Measurements from ENCODE around the gene KIZ.
A peak's percentile ranks its signal among the peaks of the same experiment; 100 is the strongest.

Gene KIZ

DNA sequence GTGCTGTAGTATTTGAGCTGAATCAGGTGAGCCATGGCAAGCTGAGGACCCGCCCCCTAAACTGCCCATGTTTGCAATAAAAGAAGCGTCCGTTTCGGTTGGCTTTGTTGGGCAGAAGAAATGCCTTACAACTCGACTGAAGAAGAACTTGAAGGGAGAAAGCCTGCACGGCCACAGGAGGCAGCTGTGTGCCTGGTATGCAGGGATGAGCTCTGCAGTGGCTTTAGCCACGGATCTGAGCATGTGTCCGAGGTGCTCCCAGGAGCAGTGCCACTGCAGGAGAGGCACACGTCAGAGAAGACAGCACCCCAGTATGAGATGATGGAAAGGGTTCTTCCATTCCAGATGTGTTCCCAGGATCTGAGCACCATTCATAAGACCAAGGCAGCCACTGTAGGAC lies 23.5 kb downstream of the KIZ start:
- no peak overlapping the region for H3K4me3 ChIP-seq (ENCODE audit: severe bottlenecking)
- no peaks in the 10 kb centered on the region for H3K36me3 ChIP-seq (ENCODE audit: low read depth)
- no peak overlapping the region for H3K27ac ChIP-seq (ENCODE audit: poor library complexity, severe bottlenecking)
- H3K4me1 ChIP-seq (ENCODE audit: insufficient read depth, poor library complexity, severe bottlenecking): peaks cover 5% of the 10 kb centered on the region
- DNase-seq (ENCODE audit: low spot score) (no peak), ATAC-seq (ENCODE audit: low read depth) (no peak)
- TF ChIP-seq, protein P1, sequence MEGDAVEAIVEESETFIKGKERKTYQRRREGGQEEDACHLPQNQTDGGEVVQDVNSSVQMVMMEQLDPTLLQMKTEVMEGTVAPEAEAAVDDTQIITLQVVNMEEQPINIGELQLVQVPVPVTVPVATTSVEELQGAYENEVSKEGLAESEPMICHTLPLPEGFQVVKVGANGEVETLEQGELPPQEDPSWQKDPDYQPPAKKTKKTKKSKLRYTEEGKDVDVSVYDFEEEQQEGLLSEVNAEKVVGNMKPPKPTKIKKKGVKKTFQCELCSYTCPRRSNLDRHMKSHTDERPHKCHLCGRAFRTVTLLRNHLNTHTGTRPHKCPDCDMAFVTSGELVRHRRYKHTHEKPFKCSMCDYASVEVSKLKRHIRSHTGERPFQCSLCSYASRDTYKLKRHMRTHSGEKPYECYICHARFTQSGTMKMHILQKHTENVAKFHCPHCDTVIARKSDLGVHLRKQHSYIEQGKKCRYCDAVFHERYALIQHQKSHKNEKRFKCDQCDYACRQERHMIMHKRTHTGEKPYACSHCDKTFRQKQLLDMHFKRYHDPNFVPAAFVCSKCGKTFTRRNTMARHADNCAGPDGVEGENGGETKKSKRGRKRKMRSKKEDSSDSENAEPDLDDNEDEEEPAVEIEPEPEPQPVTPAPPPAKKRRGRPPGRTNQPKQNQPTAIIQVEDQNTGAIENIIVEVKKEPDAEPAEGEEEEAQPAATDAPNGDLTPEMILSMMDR (IDR thresholded peaks at IDR 0.05; ENCODE audit: poor library complexity, severe bottlenecking): no peak
- no peaks in the 10 kb centered on the region for H3K9me3 ChIP-seq (ENCODE audit: severe bottlenecking)
- no peaks in the 10 kb centered on the region for H3K27me3 ChIP-seq (ENCODE audit: insufficient read depth, poor library complexity, severe bottlenecking)

DNA sequence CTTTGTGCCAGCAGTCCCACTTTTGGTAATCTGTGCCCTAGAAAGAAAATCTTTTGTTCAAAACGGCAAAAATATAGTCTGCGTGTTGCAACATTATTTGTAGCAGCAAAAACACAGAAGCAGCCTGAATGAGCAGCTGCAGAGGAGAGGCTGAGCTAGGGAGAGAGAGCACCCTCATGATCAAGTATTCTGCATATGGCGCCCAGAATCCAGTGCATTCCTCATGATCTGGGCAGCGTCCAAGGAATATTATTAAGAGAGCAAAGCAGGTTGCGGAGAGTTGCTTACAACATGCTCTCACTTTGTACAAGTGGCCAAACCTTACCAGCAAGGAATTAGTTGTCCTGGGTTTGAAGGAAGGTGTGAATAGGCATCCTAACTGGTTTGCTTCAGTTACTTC lies 25.9 kb downstream of the KIZ start:
- H3K36me3 ChIP-seq (ENCODE audit: low read depth): no peaks in the 10 kb centered on the region
- TF ChIP-seq, protein P1 (IDR thresholded peaks at IDR 0.05; ENCODE audit: poor library complexity, severe bottlenecking): no peak
- peaks cover 13% of the 10 kb centered on the region for H3K4me1 ChIP-seq (ENCODE audit: insufficient read depth, poor library complexity, severe bottlenecking)
- ATAC-seq (ENCODE audit: low read depth) (no peak), DNase-seq (ENCODE audit: low spot score) (no peak)
- H3K9me3 ChIP-seq (ENCODE audit: severe bottlenecking): no peaks in the 10 kb centered on the region
- no peak overlapping the region for H3K27ac ChIP-seq (ENCODE audit: poor library complexity, severe bottlenecking)
- no peaks in the 10 kb centered on the region for H3K27me3 ChIP-seq (ENCODE audit: insufficient read depth, poor library complexity, severe bottlenecking)
- no peak overlapping the region for H3K4me3 ChIP-seq (ENCODE audit: severe bottlenecking)

DNA sequence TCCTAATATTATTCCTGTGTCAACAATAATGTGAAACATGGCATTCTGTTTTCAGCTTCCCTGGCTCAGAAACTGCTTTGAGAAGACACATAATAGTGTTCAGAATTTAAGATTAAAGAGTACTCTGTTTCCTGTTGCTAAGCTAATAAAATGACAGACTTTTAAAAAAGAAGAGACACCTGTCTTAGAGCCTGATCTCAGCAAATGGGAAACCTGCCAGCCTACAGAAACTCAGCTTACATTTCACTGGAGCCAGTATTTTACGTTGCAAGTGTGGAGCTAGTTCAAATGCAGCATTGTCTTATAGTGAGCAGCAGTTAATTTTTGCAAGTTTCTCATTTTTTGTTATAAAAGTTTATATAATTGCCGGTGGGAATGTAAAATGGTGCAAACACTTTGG lies 28.8 kb downstream of the KIZ start:
- H3K27me3 ChIP-seq (ENCODE audit: insufficient read depth, poor library complexity, severe bottlenecking): no peaks in the 10 kb centered on the region
- no peak overlapping the region for H3K4me3 ChIP-seq (ENCODE audit: severe bottlenecking)
- no peak overlapping the region for H3K27ac ChIP-seq (ENCODE audit: poor library complexity, severe bottlenecking)
- no peaks in the 10 kb centered on the region for H3K36me3 ChIP-seq (ENCODE audit: low read depth)
- ATAC-seq (ENCODE audit: low read depth) (no peak), DNase-seq (ENCODE audit: low spot score) (no peak)
- no peaks in the 10 kb centered on the region for H3K9me3 ChIP-seq (ENCODE audit: severe bottlenecking)
- peaks cover 8% of the 10 kb centered on the region for H3K4me1 ChIP-seq (ENCODE audit: insufficient read depth, poor library complexity, severe bottlenecking)
- TF ChIP-seq, protein P1 (IDR thresholded peaks at IDR 0.05; ENCODE audit: poor library complexity, severe bottlenecking): no peak

DNA sequence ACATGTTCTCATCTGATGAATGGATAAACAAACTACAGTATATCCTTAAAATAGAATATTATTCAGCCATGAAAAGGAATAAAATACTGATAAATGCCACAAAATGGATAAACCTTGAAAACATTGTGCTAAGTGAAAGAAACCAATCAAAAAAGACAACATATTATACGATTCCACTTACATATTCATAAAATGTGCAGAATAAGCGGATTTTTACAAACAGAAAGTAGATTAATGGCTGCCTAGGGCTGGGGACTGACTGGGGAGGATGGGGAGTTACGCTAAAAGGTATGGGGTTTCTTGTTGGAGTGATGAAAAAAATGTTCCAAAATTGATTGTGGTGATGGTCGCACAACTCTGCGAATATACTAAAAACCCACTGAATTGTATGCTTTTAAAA lies 29.4 kb downstream of the KIZ start:
- H3K27ac ChIP-seq (ENCODE audit: poor library complexity, severe bottlenecking): no peak overlapping the region
- no peaks in the 10 kb centered on the region for H3K36me3 ChIP-seq (ENCODE audit: low read depth)
- no peak overlapping the region for H3K4me3 ChIP-seq (ENCODE audit: severe bottlenecking)
- no peaks in the 10 kb centered on the region for H3K9me3 ChIP-seq (ENCODE audit: severe bottlenecking)
- TF ChIP-seq, protein P1 (IDR thresholded peaks at IDR 0.05; ENCODE audit: poor library complexity, severe bottlenecking): no peak
- H3K27me3 ChIP-seq (ENCODE audit: insufficient read depth, poor library complexity, severe bottlenecking): no peaks in the 10 kb centered on the region
- DNase-seq (ENCODE audit: low spot score) (no peak), ATAC-seq (ENCODE audit: low read depth) (no peak)
- H3K4me1 ChIP-seq (ENCODE audit: insufficient read depth, poor library complexity, severe bottlenecking): peaks cover 8% of the 10 kb centered on the region

DNA sequence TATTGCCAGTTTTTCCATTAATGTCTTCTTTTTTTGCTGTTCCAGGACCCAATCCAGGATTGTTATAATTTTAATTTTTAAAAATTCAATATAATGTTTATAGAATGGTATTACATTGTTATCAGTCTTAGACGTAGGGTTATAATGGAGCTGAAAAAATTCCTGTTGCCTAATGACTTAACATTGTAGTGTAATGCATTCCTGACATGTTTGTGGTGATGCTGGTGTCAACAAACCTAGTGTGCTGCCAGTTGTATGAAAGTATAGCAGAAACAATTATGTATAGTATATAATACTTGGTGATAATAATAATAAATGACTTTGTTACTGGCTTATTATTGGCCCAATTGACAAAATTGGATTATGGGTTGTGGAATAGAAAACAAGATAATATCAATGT lies 30.4 kb downstream of the KIZ start:
- Histone ChIP-seq H3K9me3 (ENCODE audit: severe bottlenecking) (no peaks in the 10 kb centered on the region), H3K27ac (ENCODE audit: poor library complexity, severe bottlenecking) (no peak overlapping the region), H3K4me1 (ENCODE audit: insufficient read depth, poor library complexity, severe bottlenecking) (peaks cover 8% of the 10 kb centered on the region), H3K36me3 (ENCODE audit: low read depth) (no peaks in the 10 kb centered on the region), H3K27me3 (ENCODE audit: insufficient read depth, poor library complexity, severe bottlenecking) (no peaks in the 10 kb centered on the region), H3K4me3 (ENCODE audit: severe bottlenecking) (no peak overlapping the region)
- no peak for DNase-seq (ENCODE audit: low spot score)
- TF ChIP-seq, protein P1 (IDR thresholded peaks at IDR 0.05; ENCODE audit: poor library complexity, severe bottlenecking): no peak
- peak; percentile 87 for ATAC-seq (ENCODE audit: low read depth)

Data from RWPE2 (cell line).